Epithelial cell of esophagus (primary cell): ENCODE data around the gene CALR.
"Not testable (repeated sequence)": the region's sequence is repeated elsewhere in the genome, so short reads cannot be mapped to it uniquely, and the experiment has no call there.

Experiments
- DNase-seq: peaks from one replicate; pipeline ENCODE4 v3.0.0; 2010; ENCODE audit warnings: low read depth
- H3K4me3 ChIP-seq: 2 replicates; pipeline ENCODE4 v1.5.1; 2011; ENCODE audit warnings: mild to moderate bottlenecking, low read length, control low read depth
- CTCF ChIP-seq: IDR thresholded peaks from 2 replicates; pipeline ENCODE4 v1.5.1; 2011; ENCODE audit warnings: low read depth, mild to moderate bottlenecking, low read length, control low read depth, inconsistent platforms; ENCODE audit not compliant: insufficient read depth; ENCODE audit errors: missing control alignments

Gene CALR

GRCh38 chr19:12954612-12954962, 16.2 kb downstream of the CALR start:
- peak; percentile 55 for DNase-seq
- H3K4me3 ChIP-seq: no peak overlapping the region
- TF ChIP-seq CTCF: no peak

GRCh38 chr19:12955575-12955974, 17.2 kb downstream of the CALR start:
- not testable (repeated sequence) for DNase-seq
- H3K4me3 ChIP-seq: peak overlapping the region; percentile 81

- peak; percentile 28 for DNase-seq
- H3K4me3 ChIP-seq: peak overlapping the region; percentile 81
- TF ChIP-seq CTCF: no peak
Measured at GRCh38 chr19:12955996-12956395, 17.6 kb downstream of the CALR start.

- H3K4me3 ChIP-seq: peak within 1 kb of the TSS; percentile 81
- DNase-seq: peak; percentile 76
- TF ChIP-seq CTCF: no peak
Measured at GRCh38 chr19:12956446-12957388, 18.3 kb downstream of the CALR start, which contains the start of gene GADD45GIP1. TSS of gene GADD45GIP1 (minus strand) at chr19:12957223. CDS start at chr19:12957212, 11 bp downstream.

- not testable (repeated sequence) for DNase-seq
- H3K4me3 ChIP-seq: peak overlapping the region; percentile 81
Measured at GRCh38 chr19:12957389-12957952, 19.1 kb downstream of the CALR start.

- TF ChIP-seq CTCF: no peak
- no peak overlapping the region for H3K4me3 ChIP-seq
- DNase-seq: peak; percentile 35
Measured at GRCh38 chr19:12959481-12959880, 21.1 kb downstream of the CALR start.

GRCh38 chr19:12965017-12965811, 26.8 kb downstream of the CALR start:
- peak; percentile 76 for DNase-seq
- peak; percentile 88 for TF ChIP-seq CTCF

More at GRCh38 chr19:12965017-12965811, 26.8 kb downstream of the CALR start:
- peak overlapping the region; percentile 62 for H3K4me3 ChIP-seq
